ENCODE data around the gene PRSS57.

PRSS57 gene

GRCh38 chr19:718991-719512, 23.8 kb upstream of the PRSS57 start:
- no peak overlapping the region for H3K4me3 ChIP-seq (ENCODE audit: low read length)
- H3K27ac ChIP-seq (ENCODE audit: low read depth, low read length), result peak overlapping the region; percentile 45

DNA sequence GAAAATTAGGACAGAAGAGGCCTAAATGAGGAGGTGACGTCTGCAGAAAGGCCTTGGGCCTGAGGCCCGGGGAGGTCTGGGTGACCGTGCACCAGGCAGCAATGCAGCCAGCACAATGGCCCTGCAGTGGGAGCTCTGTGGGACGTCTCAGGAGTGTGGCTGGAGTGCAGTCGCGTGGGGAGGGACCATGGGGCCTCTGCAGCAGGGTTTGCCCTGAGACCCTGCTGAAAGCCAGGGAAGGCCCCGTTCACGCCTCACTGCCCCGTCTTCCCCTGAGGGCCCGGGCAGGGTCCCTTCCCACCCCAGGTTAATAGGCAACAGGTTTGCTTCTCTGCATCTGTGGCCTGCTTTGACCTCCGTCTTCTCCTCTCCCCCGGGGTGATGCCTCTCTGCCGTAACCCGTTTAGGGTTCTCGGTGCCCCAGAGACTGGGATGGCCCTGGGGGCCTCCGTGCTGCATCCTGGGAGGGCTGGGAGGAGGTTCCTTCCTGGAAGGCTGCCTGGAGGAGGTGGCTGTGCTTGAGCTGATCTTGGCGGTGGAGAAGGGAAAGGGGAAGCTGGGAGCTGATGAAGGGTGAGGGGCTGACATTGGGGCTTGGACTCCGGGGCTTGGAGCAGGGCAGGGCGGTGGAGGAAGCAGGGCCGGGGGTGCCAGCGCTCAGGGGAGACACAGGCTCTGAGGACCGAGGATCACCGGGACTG, 23.1 kb upstream of the PRSS57 start:
- Histone ChIP-seq H3K9ac (ENCODE audit: low read length) (no peak overlapping the region), H3K4me1 (ENCODE audit: control insufficient read depth, insufficient read depth, low read length) (no peaks in the 10 kb centered on the region), H3K27me3 (ENCODE audit: control insufficient read depth, insufficient read depth, low read length) (peaks cover 4% of the 10 kb centered on the region), H3K36me3 (ENCODE audit: control insufficient read depth, insufficient read depth, low read length) (no peaks in the 10 kb centered on the region), H3K27ac (ENCODE audit: low read depth, low read length) (no peak overlapping the region), H3K4me3 (ENCODE audit: low read length) (no peak overlapping the region)

More at GRCh38 chr19:718991-719512, 23.8 kb upstream of the PRSS57 start:
- Histone ChIP-seq H3K27me3 (ENCODE audit: control insufficient read depth, insufficient read depth, low read length) (peaks cover 4% of the 10 kb centered on the region), H3K36me3 (ENCODE audit: control insufficient read depth, insufficient read depth, low read length) (no peaks in the 10 kb centered on the region), H3K4me1 (ENCODE audit: control insufficient read depth, insufficient read depth, low read length) (no peaks in the 10 kb centered on the region), H3K9ac (ENCODE audit: low read length) (no peak overlapping the region)

GRCh38 chr19:715347-715746, 20.1 kb upstream of the PRSS57 start:
- no peak overlapping the region for H3K4me3 ChIP-seq (ENCODE audit: low read length)
- no peaks in the 10 kb centered on the region for H3K4me1 ChIP-seq (ENCODE audit: control insufficient read depth, insufficient read depth, low read length)
- peaks cover 4% of the 10 kb centered on the region for H3K27me3 ChIP-seq (ENCODE audit: control insufficient read depth, insufficient read depth, low read length)
- no peak overlapping the region for H3K9ac ChIP-seq (ENCODE audit: low read length)
- H3K27ac ChIP-seq (ENCODE audit: low read depth, low read length), result no peak overlapping the region
- no peaks in the 10 kb centered on the region for H3K36me3 ChIP-seq (ENCODE audit: control insufficient read depth, insufficient read depth, low read length)

DNA sequence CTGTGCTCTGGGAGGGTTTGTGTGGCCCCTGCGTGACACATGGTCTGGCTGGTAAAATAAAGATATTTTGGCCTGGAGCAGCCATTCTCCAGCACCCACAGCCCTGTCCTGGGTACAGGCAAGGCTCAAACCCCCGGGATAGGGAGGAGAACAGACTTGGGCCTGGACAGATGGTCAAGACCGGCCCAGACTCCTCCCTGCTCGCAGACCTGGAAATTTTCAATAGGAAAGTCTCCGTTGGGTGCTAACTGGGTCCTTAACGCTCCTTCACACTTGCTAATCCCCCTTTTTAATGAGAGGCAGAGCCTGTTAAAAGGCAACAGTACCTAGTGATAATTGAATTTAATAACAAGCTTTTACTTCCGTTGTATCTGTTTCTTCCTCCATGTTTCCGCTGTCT, 16.0 kb upstream of the PRSS57 start:
- no peak overlapping the region for H3K4me3 ChIP-seq (ENCODE audit: low read length)
- H3K36me3 ChIP-seq (ENCODE audit: control insufficient read depth, insufficient read depth, low read length), result no peaks in the 10 kb centered on the region
- no peak overlapping the region for H3K27ac ChIP-seq (ENCODE audit: low read depth, low read length)
- H3K9ac ChIP-seq (ENCODE audit: low read length), result no peak overlapping the region
- H3K27me3 ChIP-seq (ENCODE audit: control insufficient read depth, insufficient read depth, low read length), result peaks cover 7% of the 10 kb centered on the region
- H3K4me1 ChIP-seq (ENCODE audit: control insufficient read depth, insufficient read depth, low read length), result peaks cover 3% of the 10 kb centered on the region

GRCh38 chr19:710767-711166, 15.5 kb upstream of the PRSS57 start:
- Histone ChIP-seq H3K27ac (ENCODE audit: low read depth, low read length) (no peak overlapping the region), H3K36me3 (ENCODE audit: control insufficient read depth, insufficient read depth, low read length) (no peaks in the 10 kb centered on the region), H3K4me1 (ENCODE audit: control insufficient read depth, insufficient read depth, low read length) (peaks cover 3% of the 10 kb centered on the region), H3K9ac (ENCODE audit: low read length) (no peak overlapping the region), H3K4me3 (ENCODE audit: low read length) (no peak overlapping the region), H3K27me3 (ENCODE audit: control insufficient read depth, insufficient read depth, low read length) (peaks cover 7% of the 10 kb centered on the region)

GRCh38 chr19:709965-710571, 14.8 kb upstream of the PRSS57 start:
- Histone ChIP-seq H3K27ac (ENCODE audit: low read depth, low read length) (peak overlapping the region; percentile 66), H3K27me3 (ENCODE audit: control insufficient read depth, insufficient read depth, low read length) (peaks cover 7% of the 10 kb centered on the region), H3K4me3 (ENCODE audit: low read length) (peak overlapping the region; percentile 60), H3K4me1 (ENCODE audit: control insufficient read depth, insufficient read depth, low read length) (peaks cover 3% of the 10 kb centered on the region), H3K9ac (ENCODE audit: low read length) (no peak overlapping the region), H3K36me3 (ENCODE audit: control insufficient read depth, insufficient read depth, low read length) (no peaks in the 10 kb centered on the region)

- H3K4me3 ChIP-seq (ENCODE audit: low read length), result peak overlapping the region; percentile 60
- H3K36me3 ChIP-seq (ENCODE audit: control insufficient read depth, insufficient read depth, low read length), result no peaks in the 10 kb centered on the region
- peaks cover 3% of the 10 kb centered on the region for H3K4me1 ChIP-seq (ENCODE audit: control insufficient read depth, insufficient read depth, low read length)
- H3K27ac ChIP-seq (ENCODE audit: low read depth, low read length), result peak overlapping the region; percentile 66
- H3K27me3 ChIP-seq (ENCODE audit: control insufficient read depth, insufficient read depth, low read length), result peaks cover 10% of the 10 kb centered on the region
- H3K9ac ChIP-seq (ENCODE audit: low read length), result no peak overlapping the region
Measured at GRCh38 chr19:709196-709964, 14.1 kb upstream of the PRSS57 start.

DNA sequence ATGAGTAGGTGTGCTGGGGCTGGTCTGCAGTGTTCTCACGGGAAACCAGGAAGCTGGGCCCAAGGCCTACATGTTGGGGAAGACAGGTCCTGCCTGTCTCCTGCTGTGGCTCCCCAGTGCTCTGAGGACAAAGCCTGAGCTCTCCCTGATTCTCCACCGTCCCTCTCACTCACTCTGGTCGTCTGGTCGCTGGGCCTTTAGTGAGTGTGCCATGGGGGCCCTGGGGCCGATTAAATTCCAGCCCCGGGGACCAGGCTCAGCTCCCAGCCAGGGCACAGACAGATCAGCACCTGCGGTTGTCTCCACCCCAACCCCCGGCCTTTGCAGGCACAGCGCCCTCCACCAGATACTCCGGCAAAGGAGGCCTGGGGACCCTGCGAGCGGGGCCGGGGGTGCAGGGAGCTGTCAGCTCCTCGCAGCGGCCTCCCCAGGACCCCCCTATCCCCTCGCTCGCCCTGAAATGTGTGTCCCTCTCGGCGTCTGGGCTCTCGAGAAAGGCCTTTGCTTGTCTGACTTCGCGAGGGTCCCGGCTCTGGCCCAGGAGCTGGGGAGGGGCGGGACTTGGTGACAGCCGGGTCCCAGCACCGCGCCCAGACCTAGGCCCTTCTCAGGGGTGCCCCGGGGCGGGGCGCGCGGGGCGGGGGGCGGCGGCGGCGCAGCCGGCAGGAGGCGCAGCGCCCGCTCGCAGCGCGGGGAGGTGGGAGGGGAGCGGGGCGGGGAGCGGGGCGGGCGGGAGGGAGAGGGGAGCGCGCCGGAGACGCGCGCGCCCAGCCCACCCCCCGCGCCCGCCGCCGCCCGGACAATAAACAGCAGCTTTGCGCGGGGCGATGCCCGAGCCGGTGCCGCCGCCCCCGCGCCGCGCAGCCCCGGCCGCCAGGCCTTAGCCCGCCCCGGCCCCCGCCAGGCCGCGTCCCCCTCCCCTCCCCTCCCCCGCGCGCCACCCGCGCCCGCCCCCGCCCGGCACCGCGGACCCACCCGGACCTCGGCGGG, 13.2 kb upstream of the PRSS57 start, which contains the start of gene PALM:
PALM (plus strand) TSS at position 782 of the 990 bp plus-strand sequence. CDS start 212 bp downstream, outside the sequence.
- Histone ChIP-seq H3K27ac (ENCODE audit: low read depth, low read length) (peak within 1 kb of the TSS; percentile 66), H3K4me1 (ENCODE audit: control insufficient read depth, insufficient read depth, low read length) (peaks cover 3% of the 10 kb centered on the region), H3K27me3 (ENCODE audit: control insufficient read depth, insufficient read depth, low read length) (peaks cover 12% of the 10 kb centered on the region), H3K4me3 (ENCODE audit: low read length) (peak within 1 kb of the TSS; percentile 60), H3K36me3 (ENCODE audit: control insufficient read depth, insufficient read depth, low read length) (no peaks in the 10 kb centered on the region), H3K9ac (ENCODE audit: low read length) (peak within 1 kb of the TSS; percentile 40)

DNA sequence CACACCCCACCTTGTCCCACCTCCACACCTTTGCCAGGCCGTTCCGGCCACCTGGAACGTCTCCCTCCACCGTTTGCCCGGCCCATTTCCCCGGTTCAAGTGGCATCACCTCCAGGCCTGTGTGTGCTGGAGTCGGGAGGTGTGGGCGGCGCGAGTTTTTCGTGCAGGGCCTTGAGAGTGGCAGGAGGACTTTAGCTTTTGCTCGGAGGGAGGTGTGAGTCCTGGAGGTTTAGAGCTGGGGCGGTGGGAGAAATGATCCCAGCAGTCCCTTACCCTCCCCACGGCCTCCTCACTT, 9.1 kb upstream of the PRSS57 start:
- Histone ChIP-seq H3K4me3 (ENCODE audit: low read length) (no peak overlapping the region), H3K9ac (ENCODE audit: low read length) (no peak overlapping the region), H3K27me3 (ENCODE audit: control insufficient read depth, insufficient read depth, low read length) (peaks cover 10% of the 10 kb centered on the region), H3K4me1 (ENCODE audit: control insufficient read depth, insufficient read depth, low read length) (peaks cover 3% of the 10 kb centered on the region), H3K27ac (ENCODE audit: low read depth, low read length) (no peak overlapping the region), H3K36me3 (ENCODE audit: control insufficient read depth, insufficient read depth, low read length) (no peaks in the 10 kb centered on the region)

DNA sequence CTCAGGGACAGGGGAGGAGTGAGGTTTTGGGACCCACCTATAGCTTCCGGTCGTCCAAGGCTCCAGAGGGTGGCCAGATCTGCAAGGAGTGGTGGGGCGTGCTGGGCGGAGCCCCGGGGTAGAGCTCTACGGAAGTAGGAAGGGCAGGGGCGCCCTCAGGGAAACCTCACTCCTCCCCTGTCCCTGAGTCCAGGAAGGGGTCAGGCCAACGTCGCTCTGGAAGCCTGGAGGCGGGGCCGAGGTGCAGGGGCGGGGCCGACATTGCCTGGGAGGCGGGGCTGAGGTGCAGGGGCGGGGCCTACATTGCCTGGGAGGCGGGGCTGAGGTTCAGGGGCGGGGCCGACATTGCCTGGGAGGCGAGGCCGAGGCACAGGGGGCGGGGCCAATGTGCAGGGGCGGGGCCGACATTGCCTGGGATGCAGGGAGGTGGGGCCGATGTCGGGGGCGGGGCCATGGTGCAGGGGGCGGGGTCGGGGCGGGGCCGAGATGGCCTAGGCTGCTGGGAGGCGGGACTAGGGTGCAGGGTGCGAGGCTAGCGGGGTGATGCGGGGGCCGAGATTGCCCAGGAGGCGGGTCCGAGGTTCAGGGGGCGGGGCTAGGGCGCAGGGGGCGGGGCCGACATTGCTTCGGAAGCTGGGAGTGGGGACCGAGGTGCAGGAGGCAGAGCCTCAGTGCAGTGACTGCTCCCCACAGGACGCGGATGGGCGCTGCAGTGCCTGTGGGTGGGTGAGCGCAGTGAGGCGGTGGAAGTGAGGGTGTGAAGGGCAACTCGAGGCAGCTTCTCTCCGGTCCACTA, 8.6 kb upstream of the PRSS57 start:
- H3K36me3 ChIP-seq (ENCODE audit: control insufficient read depth, insufficient read depth, low read length), result no peaks in the 10 kb centered on the region
- H3K4me3 ChIP-seq (ENCODE audit: low read length), result no peak overlapping the region
- no peak overlapping the region for H3K27ac ChIP-seq (ENCODE audit: low read depth, low read length)
- H3K9ac ChIP-seq (ENCODE audit: low read length), result no peak overlapping the region
- peaks cover 3% of the 10 kb centered on the region for H3K4me1 ChIP-seq (ENCODE audit: control insufficient read depth, insufficient read depth, low read length)
- H3K27me3 ChIP-seq (ENCODE audit: control insufficient read depth, insufficient read depth, low read length), result peaks cover 10% of the 10 kb centered on the region

- Histone ChIP-seq H3K4me1 (ENCODE audit: control insufficient read depth, insufficient read depth, low read length) (peaks cover 3% of the 10 kb centered on the region), H3K4me3 (ENCODE audit: low read length) (no peak overlapping the region), H3K27ac (ENCODE audit: low read depth, low read length) (no peak overlapping the region), H3K9ac (ENCODE audit: low read length) (no peak overlapping the region), H3K27me3 (ENCODE audit: control insufficient read depth, insufficient read depth, low read length) (peaks cover 9% of the 10 kb centered on the region), H3K36me3 (ENCODE audit: control insufficient read depth, insufficient read depth, low read length) (no peaks in the 10 kb centered on the region)
Measured at GRCh38 chr19:703329-703650, 8.0 kb upstream of the PRSS57 start.
